Transverse colon (tissue), 4 donors: ENCODE results near the gene SVIP. TPM values are rescaled to one million over a fixed set of nuclear protein-coding genes. Genes with fewer than 3 reads are reported as not detected.

Experiments
- DNase-seq: peaks from one replicate; pipeline ENCODE4 v3.0.0-alpha.2; 2019
- H3K27ac ChIP-seq, 4 donors: fragments of 200-600 bp; sonication (generic); 2 replicates each; pipeline ENCODE4 v1.5.1; 2016 to 2018; ENCODE audit warnings: inconsistent platforms in 4 of 4
- H3K27me3 ChIP-seq: fragments of 200-600 bp; sonication (generic); 2 replicates; pipeline ENCODE4 v1.5.1; 2017; ENCODE audit warnings: inconsistent platforms
- H3K36me3 ChIP-seq, 4 donors: fragments of 200-600 bp; sonication (generic); 2 replicates each; pipeline ENCODE4 v1.5.1; 2017 to 2019; ENCODE audit warnings: inconsistent platforms in 4 of 4
- H3K4me1 ChIP-seq, 4 donors: fragments of 200-600 bp; sonication (generic); 2 replicates each; pipeline ENCODE4 v1.5.1; 2017 to 2020; ENCODE audit warnings: inconsistent platforms in 4 of 4
- H3K4me3 ChIP-seq, 4 donors: fragments of 200-600 bp; sonication (generic); 1 replicate in 1 of 4; 2 replicates in 3 of 4; pipeline versions ENCODE4 v1.5.1 to v1.6.1; 2017 to 2019; ENCODE audit warnings: inconsistent platforms in 4 of 4
- H3K9me3 ChIP-seq, 2 donors: fragments of 200-600 bp; sonication (generic); 2 replicates each; pipeline ENCODE4 v1.5.1; 2017 to 2019; ENCODE audit warnings: inconsistent platforms in 2 of 2
- EP300 ChIP-seq: sonication (generic); formaldehyde crosslinking; IDR thresholded peaks from one replicate; pipeline ENCODE4 v1.6.1; 2017; ENCODE audit warnings: antibody characterized with exemption, low read depth
- POLR2A ChIP-seq: fragments of 450-650 bp; IDR thresholded peaks from one replicate; pipeline ENCODE4 v1.6.1; 2016; ENCODE audit warnings: antibody characterized with exemption, mild to moderate bottlenecking, moderate library complexity
- POLR2AphosphoS5 ChIP-seq, 3 donors: sonication (generic); formaldehyde crosslinking; IDR thresholded peaks; one replicate each; pipeline ENCODE4 v1.6.1; 2016; ENCODE audit warnings: antibody characterized with exemption in 3 of 3
- WGBS, 2 donors: methylation state at CpG; one replicate each; pipeline ENCODE4 v1.1.5; 2018; ENCODE audit warnings: low coverage in 1 of 2; 5-methylcytosine and 5-hydroxymethylcytosine counted together
- in situ Hi-C, 4 donors: fragments of 200-750 bp; cut with MboI; loops; one replicate each; pipeline versions ENCODE4 v1.15.0 to v1.15.1; 2017; ENCODE audit warnings: low sequenced_read_pairs in 3 of 4, low pct_ligation_motif_present in 1 of 4, low pct_unique_long_range_greater_than_20kb in 1 of 4
- intact Hi-C: fragments of 100-400 bp; cut with DNase I; formaldehyde crosslinking; loops from one replicate; pipeline ENCODE4 v1.15.1; 2023; ENCODE audit warnings: low total_unique reads
- total RNA-seq, 4 donors: library from RNA; depleted of rRNA; stranded (reverse); fragments of >200 nt; gene quantifications; one replicate each; pipeline ENCODE4 v1.1.0, GENCODE V29; 2016
- TF ChIP-seq, protein P1 (sequence below), 5 experiments: fragments of 200-600 bp in 3 of 5; fragments of 450-650 bp in 2 of 5; sonication (generic) in 3 of 5; IDR thresholded peaks; 1 replicate in 2 of 5; 2 replicates in 3 of 5; pipeline ENCODE4 v1.5.1; 2016 to 2017; ENCODE audit warnings: antibody characterized with exemption in 5 of 5, inconsistent platforms in 3 of 5, mild to moderate bottlenecking in 2 of 5, moderate library complexity in 1 of 5

SVIP gene
- total RNA-seq, 4 donors from 2014 or later = 1.00 to 14.0 (median 9.9) TPM

DNA sequence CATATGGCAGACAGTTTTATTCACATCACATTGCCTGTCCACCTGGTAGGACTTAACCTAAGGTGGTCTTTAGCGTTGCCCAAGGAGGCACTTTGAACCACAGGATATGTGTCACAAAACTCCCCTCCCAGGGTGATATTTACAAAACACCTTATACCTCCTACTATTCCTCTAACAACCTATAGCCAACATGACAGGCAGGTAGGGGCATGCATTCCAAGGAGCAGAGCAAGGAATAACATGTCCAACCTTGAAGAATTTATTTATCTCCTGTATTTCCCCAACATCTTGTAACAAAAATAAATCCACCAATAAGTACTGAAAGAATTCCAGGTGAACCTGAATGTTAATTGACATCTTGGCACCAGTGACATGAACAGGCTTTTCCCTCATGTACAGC lies 60.5 kb downstream of the SVIP start:
- Histone ChIP-seq H3K9me3 (no peaks in the 10 kb centered on the region), H3K4me3 (no peak overlapping the region), H3K36me3 (no peaks in the 10 kb centered on the region), H3K4me1 (no peaks in the 10 kb centered on the region), H3K27ac (no peak overlapping the region), H3K27me3 (no peaks in the 10 kb centered on the region)
- in situ Hi-C loops (no loop called here), intact Hi-C loops (no loop called here)
- 83% methylated on average over 1 of the region's 1 CpG for WGBS, 2 donors
- DNase-seq = no peak
- TF ChIP-seq EP300 (no peak), POLR2A (no peak), POLR2AphosphoS5 (IDR thresholded peaks at IDR 0.05) (no peak)
- TF ChIP-seq, protein P1, sequence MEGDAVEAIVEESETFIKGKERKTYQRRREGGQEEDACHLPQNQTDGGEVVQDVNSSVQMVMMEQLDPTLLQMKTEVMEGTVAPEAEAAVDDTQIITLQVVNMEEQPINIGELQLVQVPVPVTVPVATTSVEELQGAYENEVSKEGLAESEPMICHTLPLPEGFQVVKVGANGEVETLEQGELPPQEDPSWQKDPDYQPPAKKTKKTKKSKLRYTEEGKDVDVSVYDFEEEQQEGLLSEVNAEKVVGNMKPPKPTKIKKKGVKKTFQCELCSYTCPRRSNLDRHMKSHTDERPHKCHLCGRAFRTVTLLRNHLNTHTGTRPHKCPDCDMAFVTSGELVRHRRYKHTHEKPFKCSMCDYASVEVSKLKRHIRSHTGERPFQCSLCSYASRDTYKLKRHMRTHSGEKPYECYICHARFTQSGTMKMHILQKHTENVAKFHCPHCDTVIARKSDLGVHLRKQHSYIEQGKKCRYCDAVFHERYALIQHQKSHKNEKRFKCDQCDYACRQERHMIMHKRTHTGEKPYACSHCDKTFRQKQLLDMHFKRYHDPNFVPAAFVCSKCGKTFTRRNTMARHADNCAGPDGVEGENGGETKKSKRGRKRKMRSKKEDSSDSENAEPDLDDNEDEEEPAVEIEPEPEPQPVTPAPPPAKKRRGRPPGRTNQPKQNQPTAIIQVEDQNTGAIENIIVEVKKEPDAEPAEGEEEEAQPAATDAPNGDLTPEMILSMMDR (IDR thresholded peaks at IDR 0.05) = no peak

Other genes starting within 250 kb of the SVIP start
- gene FANCF, start 204.0 kb downstream of the SVIP start, total RNA-seq = 10 to 100 TPM in 1 of 4 donors, 1 to 10 TPM in 3; 2.2 to 10.9 (median 7.0) TPM
- 1 to 10 TPM in 3 of 4 donors, not detected in 1; 2.2 to 8.3 (median 4.2) TPM for gene GAS2, start 163.2 kb downstream of the SVIP start, total RNA-seq
- not detected for gene CCDC179, start 30.7 kb upstream of the SVIP start, total RNA-seq